ENCODE results near the gene MTRR.

DNA sequence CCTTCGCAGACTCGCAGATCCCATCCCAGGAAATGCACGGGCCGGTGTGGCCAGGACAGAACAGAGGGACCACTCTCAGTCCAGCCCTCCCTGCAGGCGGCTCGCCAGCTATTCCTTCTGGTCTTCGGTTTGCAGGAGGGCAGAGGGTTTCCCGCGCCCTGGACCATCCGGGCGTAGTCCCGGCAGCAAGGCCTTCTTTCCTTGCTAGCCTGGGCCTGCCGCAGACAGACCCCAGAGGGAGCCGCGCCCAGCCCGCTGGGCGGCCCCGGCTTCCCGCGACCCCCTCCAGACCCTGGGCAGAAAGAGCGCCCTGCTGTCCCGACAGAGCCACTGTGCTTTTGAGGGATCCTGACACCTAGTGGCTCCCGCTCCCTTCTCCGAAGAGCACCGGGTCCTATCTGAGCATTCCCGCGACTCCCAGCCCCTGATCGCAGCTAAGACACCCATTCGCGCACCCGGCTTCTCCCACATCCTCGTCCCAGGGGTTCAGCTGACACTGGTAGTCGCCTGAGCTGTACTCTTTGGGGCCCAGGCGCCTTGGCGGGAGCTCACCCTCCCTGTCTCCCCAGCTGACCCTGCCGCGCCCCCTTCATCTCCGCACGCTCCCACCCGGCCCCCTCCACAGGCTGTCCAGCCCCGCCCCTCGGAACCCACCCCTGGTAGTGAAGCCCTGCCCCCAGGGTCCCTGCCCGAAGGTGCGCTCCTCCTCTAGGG, 19.1 kb upstream of the MTRR start:
- TF ChIP-seq ZFP30 (CRISPR knock-in tag; IDR thresholded peaks at IDR 0.05) (no peak), RARB (CRISPR knock-in tag; IDR thresholded peaks at IDR 0.05) (no peak), ARNTL (CRISPR knock-in tag; IDR thresholded peaks at IDR 0.05; ENCODE audit: borderline replicate concordance, low read depth) (no peak), ZFP3 (CRISPR knock-in tag; IDR thresholded peaks at IDR 0.05) (no peak), ISL1 (CRISPR knock-in tag; IDR thresholded peaks at IDR 0.05) (no peak), PATZ1 (CRISPR knock-in tag; IDR thresholded peaks at IDR 0.05; ENCODE audit: borderline replicate concordance) (no peak), ZNF565 (CRISPR knock-in tag; conservative IDR thresholded peaks at IDR 0.05; ENCODE audit: low read depth) (no peak), ZNF70 (CRISPR knock-in tag; IDR thresholded peaks at IDR 0.05) (no peak), OSR1 (CRISPR knock-in tag; IDR thresholded peaks at IDR 0.05) (no peak), CSDC2 (CRISPR knock-in tag; IDR thresholded peaks at IDR 0.05) (no peak), SNAI2 (CRISPR knock-in tag; IDR thresholded peaks at IDR 0.05) (no peak)
- TF ChIP-seq, protein P1, sequence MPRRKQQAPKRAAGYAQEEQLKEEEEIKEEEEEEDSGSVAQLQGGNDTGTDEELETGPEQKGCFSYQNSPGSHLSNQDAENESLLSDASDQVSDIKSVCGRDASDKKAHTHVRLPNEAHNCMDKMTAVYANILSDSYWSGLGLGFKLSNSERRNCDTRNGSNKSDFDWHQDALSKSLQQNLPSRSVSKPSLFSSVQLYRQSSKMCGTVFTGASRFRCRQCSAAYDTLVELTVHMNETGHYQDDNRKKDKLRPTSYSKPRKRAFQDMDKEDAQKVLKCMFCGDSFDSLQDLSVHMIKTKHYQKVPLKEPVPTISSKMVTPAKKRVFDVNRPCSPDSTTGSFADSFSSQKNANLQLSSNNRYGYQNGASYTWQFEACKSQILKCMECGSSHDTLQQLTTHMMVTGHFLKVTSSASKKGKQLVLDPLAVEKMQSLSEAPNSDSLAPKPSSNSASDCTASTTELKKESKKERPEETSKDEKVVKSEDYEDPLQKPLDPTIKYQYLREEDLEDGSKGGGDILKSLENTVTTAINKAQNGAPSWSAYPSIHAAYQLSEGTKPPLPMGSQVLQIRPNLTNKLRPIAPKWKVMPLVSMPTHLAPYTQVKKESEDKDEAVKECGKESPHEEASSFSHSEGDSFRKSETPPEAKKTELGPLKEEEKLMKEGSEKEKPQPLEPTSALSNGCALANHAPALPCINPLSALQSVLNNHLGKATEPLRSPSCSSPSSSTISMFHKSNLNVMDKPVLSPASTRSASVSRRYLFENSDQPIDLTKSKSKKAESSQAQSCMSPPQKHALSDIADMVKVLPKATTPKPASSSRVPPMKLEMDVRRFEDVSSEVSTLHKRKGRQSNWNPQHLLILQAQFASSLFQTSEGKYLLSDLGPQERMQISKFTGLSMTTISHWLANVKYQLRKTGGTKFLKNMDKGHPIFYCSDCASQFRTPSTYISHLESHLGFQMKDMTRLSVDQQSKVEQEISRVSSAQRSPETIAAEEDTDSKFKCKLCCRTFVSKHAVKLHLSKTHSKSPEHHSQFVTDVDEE (CRISPR knock-in tag; IDR thresholded peaks at IDR 0.05): no peak
- TF ChIP-seq, protein P2, sequence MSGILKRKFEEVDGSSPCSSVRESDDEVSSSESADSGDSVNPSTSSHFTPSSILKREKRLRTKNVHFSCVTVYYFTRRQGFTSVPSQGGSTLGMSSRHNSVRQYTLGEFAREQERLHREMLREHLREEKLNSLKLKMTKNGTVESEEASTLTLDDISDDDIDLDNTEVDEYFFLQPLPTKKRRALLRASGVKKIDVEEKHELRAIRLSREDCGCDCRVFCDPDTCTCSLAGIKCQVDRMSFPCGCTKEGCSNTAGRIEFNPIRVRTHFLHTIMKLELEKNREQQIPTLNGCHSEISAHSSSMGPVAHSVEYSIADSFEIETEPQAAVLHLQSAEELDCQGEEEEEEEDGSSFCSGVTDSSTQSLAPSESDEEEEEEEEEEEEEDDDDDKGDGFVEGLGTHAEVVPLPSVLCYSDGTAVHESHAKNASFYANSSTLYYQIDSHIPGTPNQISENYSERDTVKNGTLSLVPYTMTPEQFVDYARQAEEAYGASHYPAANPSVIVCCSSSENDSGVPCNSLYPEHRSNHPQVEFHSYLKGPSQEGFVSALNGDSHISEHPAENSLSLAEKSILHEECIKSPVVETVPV (CRISPR knock-in tag; IDR thresholded peaks at IDR 0.05): no peak
- TF ChIP-seq, protein P3, sequence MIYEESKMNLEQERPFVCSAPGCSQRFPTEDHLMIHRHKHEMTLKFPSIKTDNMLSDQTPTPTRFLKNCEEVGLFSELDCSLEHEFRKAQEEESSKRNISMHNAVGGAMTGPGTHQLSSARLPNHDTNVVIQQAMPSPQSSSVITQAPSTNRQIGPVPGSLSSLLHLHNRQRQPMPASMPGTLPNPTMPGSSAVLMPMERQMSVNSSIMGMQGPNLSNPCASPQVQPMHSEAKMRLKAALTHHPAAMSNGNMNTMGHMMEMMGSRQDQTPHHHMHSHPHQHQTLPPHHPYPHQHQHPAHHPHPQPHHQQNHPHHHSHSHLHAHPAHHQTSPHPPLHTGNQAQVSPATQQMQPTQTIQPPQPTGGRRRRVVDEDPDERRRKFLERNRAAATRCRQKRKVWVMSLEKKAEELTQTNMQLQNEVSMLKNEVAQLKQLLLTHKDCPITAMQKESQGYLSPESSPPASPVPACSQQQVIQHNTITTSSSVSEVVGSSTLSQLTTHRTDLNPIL (CRISPR knock-in tag; IDR thresholded peaks at IDR 0.05; ENCODE audit: low read depth): no peak

Measured in SK-N-SH treated with all-trans-retinoic acid at 6 μM for 48 hours (cell line).